ENCODE results near the gene ARHGAP26.

- TF ChIP-seq POLR2A (IDR thresholded peaks at IDR 0.05) (no peak), CTCF (IDR thresholded peaks at IDR 0.05) (no peak), POLR2AphosphoS5 (IDR thresholded peaks at IDR 0.05) (no peak), EP300 (IDR thresholded peaks at IDR 0.05) (no peak)
These were observed 284.3 kb downstream of the ARHGAP26 start for GRCh38 chr5:143054480-143054941.

Data from sigmoid colon (tissue), 4 donors.